Daoy (cell line): ENCODE data around the gene LRRC58. TPM values are rescaled to one million over a fixed set of nuclear protein-coding genes. Genes with fewer than 3 reads are reported as not detected.

Source experiments
- DNase-seq: peaks from one replicate; pipeline ENCODE4 v3.0.0-alpha.2; 2015; ENCODE audit warnings: low read depth
- total RNA-seq: library from RNA; depleted of rRNA; stranded (reverse); fragments of >200 nt; shearing (Covaris generic); gene quantifications from 2 replicates; pipeline ENCODE4 v1.2.3, GENCODE V29; 2014; rRNA removed

LRRC58 gene
- total RNA-seq, 1 experiment from 2014 or later, result 29.2 TPM

DNA sequence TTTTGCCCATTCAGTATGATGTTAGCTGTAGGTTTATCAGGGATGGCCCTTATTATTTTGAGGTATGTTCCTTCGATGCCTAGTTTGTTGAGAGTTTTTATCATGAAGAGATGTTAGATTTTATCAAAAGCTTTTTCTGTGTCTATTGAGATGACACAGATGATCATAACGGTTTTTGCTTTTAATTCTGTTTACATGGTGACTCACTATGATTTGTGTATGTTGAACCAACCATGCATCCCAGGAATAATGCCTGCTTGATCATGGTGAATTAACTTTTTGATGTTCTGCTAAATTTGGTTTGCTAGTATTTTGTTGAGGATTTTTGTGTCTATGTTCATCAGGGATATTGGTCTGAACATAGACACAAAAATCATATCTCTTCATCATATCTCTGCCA lies 72.4 kb downstream of the LRRC58 start:
- no peak for DNase-seq

GRCh38 chr3:120275618-120276017 lies 73.5 kb downstream of the LRRC58 start:
- DNase-seq, result no peak

DNA sequence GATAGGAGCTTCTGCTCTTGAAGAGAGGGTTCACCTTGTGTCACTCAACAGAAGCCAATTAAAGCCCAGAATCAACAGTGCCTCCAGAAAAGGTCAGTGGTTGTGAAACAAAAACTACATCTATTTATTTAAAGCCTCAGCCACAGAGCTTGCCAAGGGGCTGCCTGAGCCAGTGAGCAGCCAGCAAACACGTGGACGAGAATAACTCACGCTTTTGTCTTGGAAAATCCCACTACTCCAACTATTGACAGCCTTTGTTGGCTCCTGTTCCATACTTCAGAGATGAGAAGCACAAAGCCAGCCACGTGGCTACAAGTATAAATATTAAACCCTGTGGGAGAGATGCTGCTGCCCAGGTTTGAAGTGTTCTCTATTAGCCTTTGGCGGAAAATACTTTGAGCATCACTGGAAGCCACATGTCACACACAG lies 74.4 kb downstream of the LRRC58 start:
- no peak for DNase-seq

Other genes starting within 250 kb of the LRRC58 start
- 1.5 and 1.7 TPM in 2 replicates for gene GPR156, start 64.1 kb downstream of the LRRC58 start, total RNA-seq
- gene FSTL1, start 101.6 kb upstream of the LRRC58 start, total RNA-seq, result 476 and 490 TPM in 2 replicates
- 120 and 124 TPM in 2 replicates for gene NDUFB4, start 247.0 kb upstream of the LRRC58 start, total RNA-seq